ENCODE data around the gene METTL15.

METTL15 gene

DNA sequence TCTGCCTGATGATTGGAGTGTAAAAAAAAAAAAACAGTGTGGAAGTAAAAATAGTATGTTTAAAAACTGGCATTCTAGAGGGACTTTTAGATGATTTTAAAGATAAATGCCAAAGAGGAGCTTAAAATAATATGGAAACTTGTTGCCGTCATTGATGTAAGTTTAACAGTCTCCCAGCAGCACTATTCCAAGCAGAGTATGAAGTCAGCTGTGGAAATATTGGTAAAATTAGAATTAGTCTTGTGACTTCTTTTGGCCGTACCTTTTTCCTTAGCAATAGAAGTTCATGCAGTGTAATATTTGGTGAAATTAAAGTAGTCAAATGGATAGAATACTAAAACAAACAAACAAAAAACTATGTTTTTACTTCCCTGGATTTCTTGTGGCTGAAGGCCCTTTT lies 134.9 kb downstream of the METTL15 start:
- no peaks in the 10 kb centered on the region for H3K4me1 Mint-ChIP-seq
- peaks cover 10% of the 10 kb centered on the region for H3K9me3 Mint-ChIP-seq
- H3K27me3 Mint-ChIP-seq (ENCODE audit: low read depth), result no peaks in the 10 kb centered on the region
- H3K27ac Mint-ChIP-seq, result no peak overlapping the region
- H3K36me3 Mint-ChIP-seq (ENCODE audit: low read depth), result peaks cover 14% of the 10 kb centered on the region
- no peak overlapping the region for H3K4me3 Mint-ChIP-seq
- TF ChIP-seq, protein P1, sequence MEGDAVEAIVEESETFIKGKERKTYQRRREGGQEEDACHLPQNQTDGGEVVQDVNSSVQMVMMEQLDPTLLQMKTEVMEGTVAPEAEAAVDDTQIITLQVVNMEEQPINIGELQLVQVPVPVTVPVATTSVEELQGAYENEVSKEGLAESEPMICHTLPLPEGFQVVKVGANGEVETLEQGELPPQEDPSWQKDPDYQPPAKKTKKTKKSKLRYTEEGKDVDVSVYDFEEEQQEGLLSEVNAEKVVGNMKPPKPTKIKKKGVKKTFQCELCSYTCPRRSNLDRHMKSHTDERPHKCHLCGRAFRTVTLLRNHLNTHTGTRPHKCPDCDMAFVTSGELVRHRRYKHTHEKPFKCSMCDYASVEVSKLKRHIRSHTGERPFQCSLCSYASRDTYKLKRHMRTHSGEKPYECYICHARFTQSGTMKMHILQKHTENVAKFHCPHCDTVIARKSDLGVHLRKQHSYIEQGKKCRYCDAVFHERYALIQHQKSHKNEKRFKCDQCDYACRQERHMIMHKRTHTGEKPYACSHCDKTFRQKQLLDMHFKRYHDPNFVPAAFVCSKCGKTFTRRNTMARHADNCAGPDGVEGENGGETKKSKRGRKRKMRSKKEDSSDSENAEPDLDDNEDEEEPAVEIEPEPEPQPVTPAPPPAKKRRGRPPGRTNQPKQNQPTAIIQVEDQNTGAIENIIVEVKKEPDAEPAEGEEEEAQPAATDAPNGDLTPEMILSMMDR (IDR thresholded peaks at IDR 0.05; ENCODE audit: unreplicated experiment in 3 of 3), result no peak

DNA sequence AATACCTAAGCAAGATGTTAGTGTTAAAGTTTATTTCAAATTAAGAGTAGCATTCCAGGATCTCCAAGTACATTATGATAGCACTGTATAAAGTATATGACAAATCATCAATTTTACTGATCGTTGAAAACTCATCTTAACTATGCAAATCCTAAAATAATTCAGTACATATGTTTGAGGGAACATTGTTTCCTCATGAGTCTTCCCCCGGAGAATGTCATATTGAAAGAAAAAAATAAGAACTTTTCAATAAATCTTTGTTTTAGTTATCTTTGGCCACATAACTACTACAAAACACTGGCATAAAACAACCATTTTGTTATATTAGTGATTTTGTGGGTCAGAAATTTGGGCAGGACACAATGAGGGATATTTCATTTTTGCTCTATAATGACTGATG lies 135.4 kb downstream of the METTL15 start:
- no peaks in the 10 kb centered on the region for H3K27me3 Mint-ChIP-seq (ENCODE audit: low read depth)
- H3K36me3 Mint-ChIP-seq (ENCODE audit: low read depth), result peaks cover 12% of the 10 kb centered on the region
- peaks cover 9% of the 10 kb centered on the region for H3K9me3 Mint-ChIP-seq
- H3K4me3 Mint-ChIP-seq, result no peak overlapping the region
- H3K4me1 Mint-ChIP-seq, result no peaks in the 10 kb centered on the region
- no peak overlapping the region for H3K27ac Mint-ChIP-seq
- TF ChIP-seq, protein P1 (IDR thresholded peaks at IDR 0.05; ENCODE audit: unreplicated experiment in 3 of 3), result no peak

DNA sequence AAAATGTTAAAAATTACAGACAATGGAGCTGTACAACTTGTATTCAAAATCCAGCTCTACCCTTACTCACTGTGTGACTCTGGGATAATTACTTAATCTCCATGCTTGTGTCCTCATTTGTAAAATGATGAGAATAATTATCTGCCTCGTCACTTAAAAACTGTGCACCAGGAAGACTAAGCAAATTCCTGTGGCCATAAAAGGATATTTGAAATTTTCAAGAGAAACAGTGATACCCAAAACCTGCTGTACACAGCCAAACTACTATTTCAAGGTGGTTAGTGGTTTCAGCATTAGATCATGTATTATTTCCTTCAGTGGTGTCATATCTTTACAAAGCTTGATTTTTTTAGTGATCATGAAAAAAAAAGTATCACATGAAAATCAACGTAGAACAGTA lies 136.9 kb downstream of the METTL15 start:
- no peaks in the 10 kb centered on the region for H3K27me3 Mint-ChIP-seq (ENCODE audit: low read depth)
- no peak overlapping the region for H3K27ac Mint-ChIP-seq
- TF ChIP-seq, protein P1 (IDR thresholded peaks at IDR 0.05; ENCODE audit: unreplicated experiment in 3 of 3), result no peak
- H3K36me3 Mint-ChIP-seq (ENCODE audit: low read depth), result no peaks in the 10 kb centered on the region
- no peaks in the 10 kb centered on the region for H3K9me3 Mint-ChIP-seq
- H3K4me1 Mint-ChIP-seq, result no peaks in the 10 kb centered on the region
- H3K4me3 Mint-ChIP-seq, result no peak overlapping the region

DNA sequence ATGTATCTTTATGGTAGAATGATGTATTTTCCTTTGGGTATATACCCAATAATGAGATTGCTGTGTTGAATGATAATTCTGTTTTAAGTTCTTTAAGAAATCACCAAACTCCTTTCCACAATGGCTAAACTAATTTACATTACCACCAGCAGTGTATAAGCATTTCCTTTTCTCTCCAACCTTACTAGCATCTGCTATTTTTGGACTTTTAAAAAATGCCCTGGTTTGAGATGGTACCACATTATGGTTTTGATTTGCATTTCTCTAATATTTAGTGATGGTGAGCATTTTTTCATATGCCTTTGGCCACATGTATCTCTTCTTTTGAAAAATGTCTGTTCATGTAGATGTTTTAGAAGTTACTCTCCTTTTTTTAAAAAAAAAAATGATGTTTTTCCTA lies 142.0 kb downstream of the METTL15 start:
- Mint-ChIP-seq H3K4me1 (no peaks in the 10 kb centered on the region), H3K9me3 (peaks cover 9% of the 10 kb centered on the region), H3K27me3 (ENCODE audit: low read depth) (no peaks in the 10 kb centered on the region), H3K27ac (no peak overlapping the region), H3K4me3 (no peak overlapping the region), H3K36me3 (ENCODE audit: low read depth) (peaks cover 25% of the 10 kb centered on the region)
- TF ChIP-seq, protein P1 (IDR thresholded peaks at IDR 0.05; ENCODE audit: unreplicated experiment in 3 of 3), result no peak

- Mint-ChIP-seq H3K4me3 (no peak overlapping the region), H3K27ac (no peak overlapping the region), H3K4me1 (no peaks in the 10 kb centered on the region), H3K9me3 (peaks cover 14% of the 10 kb centered on the region), H3K27me3 (ENCODE audit: low read depth) (no peaks in the 10 kb centered on the region), H3K36me3 (ENCODE audit: low read depth) (peaks cover 32% of the 10 kb centered on the region)
- TF ChIP-seq, protein P1 (IDR thresholded peaks at IDR 0.05; ENCODE audit: unreplicated experiment in 3 of 3), result no peak
Measured at GRCh38 chr11:28251257-28251656, 143.1 kb downstream of the METTL15 start.

GRCh38 chr11:28257761-28258160 lies 149.6 kb downstream of the METTL15 start:
- H3K27ac Mint-ChIP-seq, result no peak overlapping the region
- H3K4me3 Mint-ChIP-seq, result no peak overlapping the region
- H3K4me1 Mint-ChIP-seq, result no peaks in the 10 kb centered on the region
- H3K9me3 Mint-ChIP-seq, result peaks cover 24% of the 10 kb centered on the region
- no peaks in the 10 kb centered on the region for H3K27me3 Mint-ChIP-seq (ENCODE audit: low read depth)
- TF ChIP-seq, protein P1 (IDR thresholded peaks at IDR 0.05; ENCODE audit: unreplicated experiment in 3 of 3), result no peak
- H3K36me3 Mint-ChIP-seq (ENCODE audit: low read depth), result peaks cover 52% of the 10 kb centered on the region

All from nephron (organoid).